ENCODE data around the gene AOX1.
"Not testable (repeated sequence)": the region's sequence is repeated elsewhere in the genome, so short reads cannot be mapped to it uniquely, and the experiment has no call there.

Gene AOX1

GRCh38 chr2:200703926-200704637 lies 118.3 kb downstream of the AOX1 start:
- H3K9ac ChIP-seq = peak overlapping the region; percentile 22; the same call in 1 of the 2 replicates
- H3K4me3 ChIP-seq = no peak overlapping the region
- peaks cover 6% of the 10 kb centered on the region; the same call in 1 of the 2 replicates for H3K36me3 ChIP-seq
- peaks cover 96% of the 10 kb centered on the region for H3K4me1 ChIP-seq
- H3K27ac ChIP-seq = peak overlapping the region; percentile 42; the same call in 1 of the 2 replicates
- peak overlapping the region; percentile 72 for H3K4me2 ChIP-seq
- no peak for TF ChIP-seq Cebpa-rat (IDR thresholded peaks at IDR 0.05)
- peaks cover 34% of the 10 kb centered on the region; the same call in 1 of the 2 replicates for H4K20me1 ChIP-seq
- H3K27me3 ChIP-seq = no peaks in the 10 kb centered on the region
- H3K9me3 ChIP-seq = no peaks in the 10 kb centered on the region

- H3K4me2 ChIP-seq = peak overlapping the region; percentile 72
- H4K20me1 ChIP-seq = peaks cover 34% of the 10 kb centered on the region; the same call in 1 of the 2 replicates
- peaks cover 97% of the 10 kb centered on the region for H3K4me1 ChIP-seq
- H3K27ac ChIP-seq = peak overlapping the region; percentile 37; the same call in 1 of the 2 replicates
- peaks cover 6% of the 10 kb centered on the region; the same call in 1 of the 2 replicates for H3K36me3 ChIP-seq
- no peaks in the 10 kb centered on the region for H3K27me3 ChIP-seq
- no peaks in the 10 kb centered on the region for H3K9me3 ChIP-seq
- H3K9ac ChIP-seq = no peak overlapping the region
- no peak for TF ChIP-seq Cebpa-rat (IDR thresholded peaks at IDR 0.05)
- no peak overlapping the region for H3K4me3 ChIP-seq
Observed at GRCh38 chr2:200705305-200706041, 119.7 kb downstream of the AOX1 start.

GRCh38 chr2:200708943-200709342 lies 123.1 kb downstream of the AOX1 start:
- no peak overlapping the region for H3K9ac ChIP-seq
- H3K9me3 ChIP-seq = no peaks in the 10 kb centered on the region
- H3K27me3 ChIP-seq = no peaks in the 10 kb centered on the region
- H3K36me3 ChIP-seq = peaks cover 6% of the 10 kb centered on the region; the same call in 1 of the 2 replicates
- peak overlapping the region; percentile 69 for H3K4me2 ChIP-seq
- peaks cover 93% of the 10 kb centered on the region for H3K4me1 ChIP-seq
- peaks cover 32% of the 10 kb centered on the region; the same call in 1 of the 2 replicates for H4K20me1 ChIP-seq
- peak overlapping the region; percentile 57; the same call in 1 of the 2 replicates for H3K27ac ChIP-seq
- H3K4me3 ChIP-seq = no peak overlapping the region
- no peak for TF ChIP-seq Cebpa-rat (IDR thresholded peaks at IDR 0.05)

GRCh38 chr2:200713003-200713703 lies 127.3 kb downstream of the AOX1 start:
- peaks cover 11% of the 10 kb centered on the region for H3K9me3 ChIP-seq
- peak overlapping the region; percentile 77 for H3K4me2 ChIP-seq
- peak overlapping the region; percentile 78 for H3K27ac ChIP-seq
- TF ChIP-seq Cebpa-rat (IDR thresholded peaks at IDR 0.05) = no peak
- peak overlapping the region; percentile 63; the same call in 1 of the 2 replicates for H3K9ac ChIP-seq
- H4K20me1 ChIP-seq = no peaks in the 10 kb centered on the region; the same call in 1 of the 2 replicates
- peaks cover 53% of the 10 kb centered on the region for H3K4me1 ChIP-seq
- peak overlapping the region; percentile 46 for H3K4me3 ChIP-seq
- H3K36me3 ChIP-seq = no peaks in the 10 kb centered on the region; the same call in 1 of the 2 replicates
- no peaks in the 10 kb centered on the region for H3K27me3 ChIP-seq

GRCh38 chr2:200713704-200714064 lies 127.9 kb downstream of the AOX1 start:
- Histone ChIP-seq H3K9me3 (peaks cover 16% of the 10 kb centered on the region), H3K27me3 (no peaks in the 10 kb centered on the region), H3K4me1 (peaks cover 48% of the 10 kb centered on the region), H3K4me2 (peak overlapping the region; percentile 77), H3K4me3 (peak overlapping the region; percentile 46), H3K27ac (peak overlapping the region; percentile 78), H4K20me1 (no peaks in the 10 kb centered on the region), H3K9ac (peak overlapping the region; percentile 63; the same call in 1 of the 2 replicates), H3K36me3 (no peaks in the 10 kb centered on the region; the same call in 1 of the 2 replicates)
- no peak for TF ChIP-seq Cebpa-rat (IDR thresholded peaks at IDR 0.05)

- not testable (repeated sequence) for H3K4me2 ChIP-seq, H3K36me3 ChIP-seq, H3K27me3 ChIP-seq, H3K27ac ChIP-seq, H3K9ac ChIP-seq, H4K20me1 ChIP-seq, H3K4me3 ChIP-seq
- H3K4me1 ChIP-seq = peaks cover 35% of the 10 kb centered on the region
- H3K9me3 ChIP-seq = peaks cover 18% of the 10 kb centered on the region
Observed at GRCh38 chr2:200715014-200715413, 129.2 kb downstream of the AOX1 start.

- Histone ChIP-seq H4K20me1 (no peaks in the 10 kb centered on the region), H3K27ac (no peak overlapping the region), H3K4me3 (no peak overlapping the region), H3K9me3 (peaks cover 22% of the 10 kb centered on the region), H3K36me3 (no peaks in the 10 kb centered on the region; the same call in 1 of the 2 replicates), H3K4me1 (peaks cover 22% of the 10 kb centered on the region), H3K27me3 (no peaks in the 10 kb centered on the region), H3K9ac (no peak overlapping the region), H3K4me2 (no peak overlapping the region)
- TF ChIP-seq Cebpa-rat (IDR thresholded peaks at IDR 0.05) = no peak
Observed at GRCh38 chr2:200716386-200716785, 130.6 kb downstream of the AOX1 start.
